Neutrophil (primary cell): Measurements from ENCODE around the gene ZAR1.

Source experiments
- H3K27ac ChIP-seq: fragments of 200-600 bp; sonication (generic); 2 replicates; pipeline ENCODE4 v1.5.1; 2016; ENCODE audit warnings: mild to moderate bottlenecking, moderate library complexity
- H3K27me3 ChIP-seq: fragments of 200-600 bp; sonication (generic); 2 replicates; pipeline ENCODE4 v1.6.0; 2016; ENCODE audit warnings: mild to moderate bottlenecking
- H3K36me3 ChIP-seq: fragments of 200-600 bp; sonication (generic); 2 replicates; pipeline ENCODE4 v1.5.1; 2017
- H3K4me1 ChIP-seq, 2 experiments: fragments of 200-600 bp in 1 of 2; sonication (generic) in 1 of 2; 1 replicate in 1 of 2; 2 replicates in 1 of 2; pipeline versions ENCODE4 v1.5.1 to v1.6.1; 2013 to 2016; ENCODE audit warnings: low read depth in 1 of 2, low read length in 1 of 2, mild to moderate bottlenecking in 1 of 2, moderate library complexity in 1 of 2; ENCODE audit not compliant: control insufficient read depth in 1 of 2, insufficient read depth in 1 of 2
- H3K4me3 ChIP-seq, 2 experiments: fragments of 200-600 bp in 1 of 2; sonication (generic) in 1 of 2; 1 replicate in 1 of 2; 2 replicates in 1 of 2; pipeline ENCODE4 v1.5.1; 2013 to 2016; ENCODE audit warnings: low read depth in 1 of 2, low read length in 1 of 2, mild to moderate bottlenecking in 1 of 2, moderate library complexity in 1 of 2
- H3K9me3 ChIP-seq: fragments of 200-600 bp; sonication (generic); 2 replicates; pipeline ENCODE4 v1.5.1; 2016
- TF ChIP-seq, protein P1 (sequence below): fragments of 200-600 bp; sonication (generic); IDR thresholded peaks from 2 replicates; pipeline ENCODE4 v1.5.1; 2016; ENCODE audit warnings: antibody characterized with exemption

ZAR1 gene

DNA sequence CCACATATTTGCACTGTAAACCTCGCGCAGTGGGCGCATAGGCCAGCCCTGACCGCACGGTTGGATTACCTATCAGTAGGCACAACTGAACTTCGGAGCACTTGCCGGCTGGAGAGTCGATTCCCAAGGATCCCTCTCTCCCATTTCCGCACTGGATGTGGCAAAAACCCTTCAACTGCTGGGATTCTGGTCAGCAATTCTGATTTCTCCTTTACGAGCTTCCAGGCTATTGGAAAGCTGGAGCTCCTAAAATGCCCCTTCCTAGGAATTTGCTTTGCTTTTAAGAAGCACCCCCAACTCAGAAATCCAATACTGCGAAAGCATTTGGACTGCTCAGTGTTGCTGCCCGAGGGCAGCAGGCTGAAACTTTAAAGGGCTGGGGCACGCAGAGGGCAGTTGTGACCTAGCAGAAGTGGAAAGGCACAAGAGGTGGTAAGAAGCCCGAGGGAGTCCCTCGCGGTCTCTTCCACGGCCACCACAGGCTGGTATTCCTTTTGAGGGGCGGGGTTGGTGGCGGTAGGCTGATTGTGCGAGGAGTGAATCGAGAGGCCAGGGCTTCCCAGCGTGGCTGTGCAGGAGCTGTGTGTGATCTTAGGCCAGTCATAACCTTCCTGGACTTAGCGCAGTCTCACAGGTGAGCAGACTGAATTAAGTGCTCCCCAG is 1.6 kb downstream of the ZAR1 start:
- Histone ChIP-seq H3K27me3 (peaks cover 74% of the 10 kb centered on the region), H3K4me3 (peak overlapping the region in 1 of 2 experiments; percentile 50), H3K27ac (no peak overlapping the region), H3K36me3 (no peaks in the 10 kb centered on the region), H3K4me1 (peaks cover 12 to 14% of the 10 kb centered on the region in 2 experiments), H3K9me3 (no peaks in the 10 kb centered on the region)
- TF ChIP-seq, protein P1, sequence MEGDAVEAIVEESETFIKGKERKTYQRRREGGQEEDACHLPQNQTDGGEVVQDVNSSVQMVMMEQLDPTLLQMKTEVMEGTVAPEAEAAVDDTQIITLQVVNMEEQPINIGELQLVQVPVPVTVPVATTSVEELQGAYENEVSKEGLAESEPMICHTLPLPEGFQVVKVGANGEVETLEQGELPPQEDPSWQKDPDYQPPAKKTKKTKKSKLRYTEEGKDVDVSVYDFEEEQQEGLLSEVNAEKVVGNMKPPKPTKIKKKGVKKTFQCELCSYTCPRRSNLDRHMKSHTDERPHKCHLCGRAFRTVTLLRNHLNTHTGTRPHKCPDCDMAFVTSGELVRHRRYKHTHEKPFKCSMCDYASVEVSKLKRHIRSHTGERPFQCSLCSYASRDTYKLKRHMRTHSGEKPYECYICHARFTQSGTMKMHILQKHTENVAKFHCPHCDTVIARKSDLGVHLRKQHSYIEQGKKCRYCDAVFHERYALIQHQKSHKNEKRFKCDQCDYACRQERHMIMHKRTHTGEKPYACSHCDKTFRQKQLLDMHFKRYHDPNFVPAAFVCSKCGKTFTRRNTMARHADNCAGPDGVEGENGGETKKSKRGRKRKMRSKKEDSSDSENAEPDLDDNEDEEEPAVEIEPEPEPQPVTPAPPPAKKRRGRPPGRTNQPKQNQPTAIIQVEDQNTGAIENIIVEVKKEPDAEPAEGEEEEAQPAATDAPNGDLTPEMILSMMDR = no peak

- no peak overlapping the region for H3K27ac ChIP-seq
- peaks cover 12% of the 10 kb centered on the region for H3K36me3 ChIP-seq
- TF ChIP-seq, protein P1 = no peak
- H3K9me3 ChIP-seq = no peaks in the 10 kb centered on the region
- H3K4me1 ChIP-seq = peaks cover 12 to 14% of the 10 kb centered on the region in 2 experiments
- H3K27me3 ChIP-seq = peaks cover 54% of the 10 kb centered on the region
- H3K4me3 ChIP-seq = no peak overlapping the region
These were observed 3.5 kb downstream of the ZAR1 start for GRCh38 chr4:48493452-48494100.

DNA sequence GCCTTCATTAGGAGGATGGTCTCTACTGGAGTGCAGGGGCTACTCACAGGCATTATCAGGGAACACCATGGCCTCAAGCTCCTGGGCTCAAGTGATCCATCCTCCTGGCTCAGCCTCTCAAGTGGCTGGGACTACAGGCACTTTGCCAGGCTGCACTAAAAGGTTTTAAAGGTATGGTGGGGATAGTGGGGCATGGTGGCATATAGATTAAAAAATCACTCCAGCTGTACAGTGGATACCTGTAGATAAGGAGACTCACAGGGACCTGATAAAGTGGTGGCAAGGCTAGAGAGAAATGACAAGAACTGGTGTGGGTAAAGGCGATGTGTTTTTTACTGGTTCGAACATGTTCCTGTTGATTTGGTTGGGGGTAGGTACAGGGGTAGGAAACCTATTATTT is 5.9 kb downstream of the ZAR1 start:
- Histone ChIP-seq H3K36me3 (peaks cover 35% of the 10 kb centered on the region), H3K9me3 (no peaks in the 10 kb centered on the region), H3K27ac (no peak overlapping the region), H3K4me3 (no peak overlapping the region), H3K27me3 (peaks cover 31% of the 10 kb centered on the region), H3K4me1 (peaks cover 0 to 1% of the 10 kb centered on the region in 2 experiments)
- TF ChIP-seq, protein P1 = no peak

- peaks cover 62% of the 10 kb centered on the region for H3K36me3 ChIP-seq
- H3K4me1 ChIP-seq = no peaks in the 10 kb centered on the region
- no peak overlapping the region for H3K27ac ChIP-seq
- H3K9me3 ChIP-seq = no peaks in the 10 kb centered on the region
- TF ChIP-seq, protein P1 = no peak
- peaks cover 1% of the 10 kb centered on the region for H3K27me3 ChIP-seq
- no peak overlapping the region for H3K4me3 ChIP-seq
These were observed 8.8 kb downstream of the ZAR1 start for GRCh38 chr4:48498895-48499294.

- Histone ChIP-seq H3K27ac (no peak overlapping the region), H3K4me1 (no peaks in the 10 kb centered on the region), H3K36me3 (peaks cover 69% of the 10 kb centered on the region), H3K27me3 (no peaks in the 10 kb centered on the region), H3K9me3 (no peaks in the 10 kb centered on the region), H3K4me3 (no peak overlapping the region)
- TF ChIP-seq, protein P1 = no peak
These were observed 9.6 kb downstream of the ZAR1 start for GRCh38 chr4:48499551-48500066.
